ENCODE results near the gene ZFPM1. TPM values are rescaled to one million over a fixed set of nuclear protein-coding genes. Genes with fewer than 3 reads are reported as not detected.

The ZFPM1 gene
- total and polyA plus RNA-seq, 2 of the 8 experiments (the other 6 are each of a cell fraction or from before 2014, with no cell fraction given) = 0.74 to 4.8 TPM

DNA sequence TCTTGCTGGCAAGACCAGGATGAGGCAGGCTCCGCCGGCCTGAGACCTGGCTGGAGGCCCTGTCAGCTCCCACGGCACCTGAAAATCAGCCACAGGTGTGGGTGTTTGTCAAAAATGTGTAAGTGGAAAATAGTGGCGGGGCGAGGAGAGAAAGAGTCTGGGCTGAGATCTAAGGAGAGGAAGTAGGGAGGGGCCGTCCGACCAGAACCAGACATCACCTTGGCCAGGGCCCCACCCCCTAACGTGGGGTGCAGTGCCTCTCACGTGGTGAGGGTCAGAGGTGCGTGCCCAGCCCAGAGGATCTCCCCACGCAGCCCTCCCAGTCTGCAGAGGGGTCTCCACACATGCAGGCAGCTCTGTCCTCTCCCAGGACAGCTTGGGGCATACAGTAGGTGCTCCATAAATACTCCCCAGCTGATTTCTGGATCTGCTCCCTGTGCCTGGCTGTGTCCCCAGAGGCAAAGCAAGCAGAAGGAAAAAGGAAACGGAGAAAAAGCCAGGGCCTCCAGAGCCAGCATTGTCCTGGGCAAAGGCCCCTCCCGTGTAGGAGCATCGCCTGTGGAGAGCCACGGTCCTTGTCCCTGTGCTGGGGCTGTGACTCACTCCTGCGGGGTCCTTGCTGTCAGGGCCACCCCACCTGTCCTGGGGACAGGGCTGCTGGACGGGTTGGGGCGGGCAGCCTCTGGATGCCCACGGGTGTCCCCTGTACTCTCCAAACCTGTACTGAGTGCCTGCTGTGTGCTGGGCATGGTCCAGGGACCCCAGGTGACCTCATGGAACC, 16.7 kb downstream of the ZFPM1 start (continued):
- TF ChIP-seq, protein P1, sequence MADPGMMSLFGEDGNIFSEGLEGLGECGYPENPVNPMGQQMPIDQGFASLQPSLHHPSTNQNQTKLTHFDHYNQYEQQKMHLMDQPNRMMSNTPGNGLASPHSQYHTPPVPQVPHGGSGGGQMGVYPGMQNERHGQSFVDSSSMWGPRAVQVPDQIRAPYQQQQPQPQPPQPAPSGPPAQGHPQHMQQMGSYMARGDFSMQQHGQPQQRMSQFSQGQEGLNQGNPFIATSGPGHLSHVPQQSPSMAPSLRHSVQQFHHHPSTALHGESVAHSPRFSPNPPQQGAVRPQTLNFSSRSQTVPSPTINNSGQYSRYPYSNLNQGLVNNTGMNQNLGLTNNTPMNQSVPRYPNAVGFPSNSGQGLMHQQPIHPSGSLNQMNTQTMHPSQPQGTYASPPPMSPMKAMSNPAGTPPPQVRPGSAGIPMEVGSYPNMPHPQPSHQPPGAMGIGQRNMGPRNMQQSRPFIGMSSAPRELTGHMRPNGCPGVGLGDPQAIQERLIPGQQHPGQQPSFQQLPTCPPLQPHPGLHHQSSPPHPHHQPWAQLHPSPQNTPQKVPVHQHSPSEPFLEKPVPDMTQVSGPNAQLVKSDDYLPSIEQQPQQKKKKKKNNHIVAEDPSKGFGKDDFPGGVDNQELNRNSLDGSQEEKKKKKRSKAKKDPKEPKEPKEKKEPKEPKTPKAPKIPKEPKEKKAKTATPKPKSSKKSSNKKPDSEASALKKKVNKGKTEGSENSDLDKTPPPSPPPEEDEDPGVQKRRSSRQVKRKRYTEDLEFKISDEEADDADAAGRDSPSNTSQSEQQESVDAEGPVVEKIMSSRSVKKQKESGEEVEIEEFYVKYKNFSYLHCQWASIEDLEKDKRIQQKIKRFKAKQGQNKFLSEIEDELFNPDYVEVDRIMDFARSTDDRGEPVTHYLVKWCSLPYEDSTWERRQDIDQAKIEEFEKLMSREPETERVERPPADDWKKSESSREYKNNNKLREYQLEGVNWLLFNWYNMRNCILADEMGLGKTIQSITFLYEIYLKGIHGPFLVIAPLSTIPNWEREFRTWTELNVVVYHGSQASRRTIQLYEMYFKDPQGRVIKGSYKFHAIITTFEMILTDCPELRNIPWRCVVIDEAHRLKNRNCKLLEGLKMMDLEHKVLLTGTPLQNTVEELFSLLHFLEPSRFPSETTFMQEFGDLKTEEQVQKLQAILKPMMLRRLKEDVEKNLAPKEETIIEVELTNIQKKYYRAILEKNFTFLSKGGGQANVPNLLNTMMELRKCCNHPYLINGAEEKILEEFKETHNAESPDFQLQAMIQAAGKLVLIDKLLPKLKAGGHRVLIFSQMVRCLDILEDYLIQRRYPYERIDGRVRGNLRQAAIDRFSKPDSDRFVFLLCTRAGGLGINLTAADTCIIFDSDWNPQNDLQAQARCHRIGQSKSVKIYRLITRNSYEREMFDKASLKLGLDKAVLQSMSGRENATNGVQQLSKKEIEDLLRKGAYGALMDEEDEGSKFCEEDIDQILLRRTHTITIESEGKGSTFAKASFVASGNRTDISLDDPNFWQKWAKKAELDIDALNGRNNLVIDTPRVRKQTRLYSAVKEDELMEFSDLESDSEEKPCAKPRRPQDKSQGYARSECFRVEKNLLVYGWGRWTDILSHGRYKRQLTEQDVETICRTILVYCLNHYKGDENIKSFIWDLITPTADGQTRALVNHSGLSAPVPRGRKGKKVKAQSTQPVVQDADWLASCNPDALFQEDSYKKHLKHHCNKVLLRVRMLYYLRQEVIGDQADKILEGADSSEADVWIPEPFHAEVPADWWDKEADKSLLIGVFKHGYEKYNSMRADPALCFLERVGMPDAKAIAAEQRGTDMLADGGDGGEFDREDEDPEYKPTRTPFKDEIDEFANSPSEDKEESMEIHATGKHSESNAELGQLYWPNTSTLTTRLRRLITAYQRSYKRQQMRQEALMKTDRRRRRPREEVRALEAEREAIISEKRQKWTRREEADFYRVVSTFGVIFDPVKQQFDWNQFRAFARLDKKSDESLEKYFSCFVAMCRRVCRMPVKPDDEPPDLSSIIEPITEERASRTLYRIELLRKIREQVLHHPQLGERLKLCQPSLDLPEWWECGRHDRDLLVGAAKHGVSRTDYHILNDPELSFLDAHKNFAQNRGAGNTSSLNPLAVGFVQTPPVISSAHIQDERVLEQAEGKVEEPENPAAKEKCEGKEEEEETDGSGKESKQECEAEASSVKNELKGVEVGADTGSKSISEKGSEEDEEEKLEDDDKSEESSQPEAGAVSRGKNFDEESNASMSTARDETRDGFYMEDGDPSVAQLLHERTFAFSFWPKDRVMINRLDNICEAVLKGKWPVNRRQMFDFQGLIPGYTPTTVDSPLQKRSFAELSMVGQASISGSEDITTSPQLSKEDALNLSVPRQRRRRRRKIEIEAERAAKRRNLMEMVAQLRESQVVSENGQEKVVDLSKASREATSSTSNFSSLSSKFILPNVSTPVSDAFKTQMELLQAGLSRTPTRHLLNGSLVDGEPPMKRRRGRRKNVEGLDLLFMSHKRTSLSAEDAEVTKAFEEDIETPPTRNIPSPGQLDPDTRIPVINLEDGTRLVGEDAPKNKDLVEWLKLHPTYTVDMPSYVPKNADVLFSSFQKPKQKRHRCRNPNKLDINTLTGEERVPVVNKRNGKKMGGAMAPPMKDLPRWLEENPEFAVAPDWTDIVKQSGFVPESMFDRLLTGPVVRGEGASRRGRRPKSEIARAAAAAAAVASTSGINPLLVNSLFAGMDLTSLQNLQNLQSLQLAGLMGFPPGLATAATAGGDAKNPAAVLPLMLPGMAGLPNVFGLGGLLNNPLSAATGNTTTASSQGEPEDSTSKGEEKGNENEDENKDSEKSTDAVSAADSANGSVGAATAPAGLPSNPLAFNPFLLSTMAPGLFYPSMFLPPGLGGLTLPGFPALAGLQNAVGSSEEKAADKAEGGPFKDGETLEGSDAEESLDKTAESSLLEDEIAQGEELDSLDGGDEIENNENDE (IDR thresholded peaks at IDR 0.05; ENCODE audit: insufficient replicate concordance, low read length) = no peak
- TF ChIP-seq CHD2 (IDR thresholded peaks at IDR 0.05; ENCODE audit: low read length) (no peak), CHD1 (IDR thresholded peaks at IDR 0.05; ENCODE audit: low read depth, low read length) (no peak)
